Endothelial cell of umbilical vein (primary cell): Measurements from ENCODE around the gene LIPK.

Source experiments
- CTCF ChIP-seq, 2 donors: IDR thresholded peaks; 1 replicate in 1 of 2; 2 replicates in 1 of 2; pipeline ENCODE4 v1.5.1; 2011; ENCODE audit warnings: low read length in 2 of 2, mild to moderate bottlenecking in 2 of 2, moderate library complexity in 2 of 2, control low read depth in 1 of 2, inconsistent platforms in 1 of 2, low read depth in 1 of 2; ENCODE audit not compliant: insufficient read depth in 1 of 2; ENCODE audit errors: extremely low read depth in 1 of 2
- EZH2 ChIP-seq: IDR thresholded peaks from 2 replicates; pipeline ENCODE4 v1.6.1; 2012; ENCODE audit warnings: borderline replicate concordance, low read depth, mild to moderate bottlenecking, moderate library complexity, low read length, inconsistent platforms; ENCODE audit not compliant: severe bottlenecking
- FOS ChIP-seq: IDR thresholded peaks from 2 replicates; pipeline ENCODE4 v1.6.1; 2011; ENCODE audit warnings: mild to moderate bottlenecking, low read length, moderate library complexity, borderline replicate concordance; ENCODE audit not compliant: insufficient read depth
- GATA2 ChIP-seq: IDR thresholded peaks from 2 replicates; pipeline ENCODE4 v1.7.0; 2011; ENCODE audit warnings: low read depth, mild to moderate bottlenecking, moderate library complexity, mixed read lengths, low read length; ENCODE audit not compliant: insufficient read length, insufficient read depth
- JUN ChIP-seq: IDR thresholded peaks from 2 replicates; pipeline ENCODE4 v1.6.1; 2011; ENCODE audit warnings: borderline replicate concordance, low read depth; ENCODE audit not compliant: insufficient read length, insufficient read depth
- MAX ChIP-seq: IDR thresholded peaks from 2 replicates; pipeline ENCODE4 v1.6.1; 2011; ENCODE audit not compliant: insufficient read depth, insufficient read length
- MYC ChIP-seq: IDR thresholded peaks from one replicate; pipeline ENCODE4 v1.6.1; 2011; ENCODE audit warnings: mild to moderate bottlenecking, low read depth, low read length
- POLR2A ChIP-seq: IDR thresholded peaks from 2 replicates; pipeline ENCODE4 v1.6.1; 2012; ENCODE audit warnings: low read depth, mild to moderate bottlenecking, control low read depth, low read length
- POLR2AphosphoS5 ChIP-seq: IDR thresholded peaks from 2 replicates; pipeline ENCODE4 v1.6.1; 2012; ENCODE audit warnings: low read depth, mild to moderate bottlenecking, control low read depth, low read length, moderate library complexity; ENCODE audit not compliant: insufficient read depth

GRCh38 chr10:88788924-88789323 is 82.9 kb downstream of the LIPK start:
- TF ChIP-seq CTCF (IDR thresholded peaks at IDR 0.05; ENCODE audit: extremely low read depth in 1 of 2, insufficient read depth in 1 of 2, low read depth in 1 of 2, low read length in 2 of 2): no peak
- no peak for TF ChIP-seq POLR2A
- TF ChIP-seq MYC: no peak
- no peak for TF ChIP-seq POLR2AphosphoS5
- TF ChIP-seq EZH2: no peak
- TF ChIP-seq MAX: no peak
- no peak for TF ChIP-seq JUN
- TF ChIP-seq GATA2: no peak
- no peak for TF ChIP-seq FOS
